GM12891 (cell line): ENCODE results near the gene TMEM132D.

Experiments
- DNase-seq: peaks from one replicate; pipeline ENCODE4 v3.0.0; 2011; ENCODE audit warnings: low spot score; ENCODE audit not compliant: insufficient read length
- FAIRE-seq: peaks from 2 replicates; lab custom pipeline; 2011; peaks lifted over from hg19 to GRCh38; lab: Jason Lieb, UNC
- PAX5 ChIP-seq: IDR thresholded peaks from 2 replicates; pipeline ENCODE4 v1.6.1; 2011; ENCODE audit warnings: low read length, moderate library complexity, mild to moderate bottlenecking; ENCODE audit not compliant: insufficient read depth, severe bottlenecking
- POLR2A ChIP-seq: IDR thresholded peaks from 2 replicates; pipeline ENCODE4 v1.6.1; 2011; ENCODE audit warnings: low read depth, low read length, control low read depth
- POLR2AphosphoS5 ChIP-seq: IDR thresholded peaks from 2 replicates; pipeline ENCODE4 v1.6.1; 2011; ENCODE audit warnings: low read depth, low read length, control low read depth
- POU2F2 ChIP-seq: IDR thresholded peaks from 2 replicates; pipeline ENCODE4 v1.6.1; 2011; ENCODE audit warnings: low read depth, mild to moderate bottlenecking, control low read depth, low read length, moderate library complexity
- SPI1 ChIP-seq: IDR thresholded peaks from 2 replicates; pipeline ENCODE4 v1.6.1; 2011; ENCODE audit warnings: low read depth, low read length, control low read depth
- TAF1 ChIP-seq: IDR thresholded peaks from 2 replicates; pipeline ENCODE4 v1.6.1; 2011; ENCODE audit warnings: low read depth, low read length, control low read depth

Gene TMEM132D

DNA sequence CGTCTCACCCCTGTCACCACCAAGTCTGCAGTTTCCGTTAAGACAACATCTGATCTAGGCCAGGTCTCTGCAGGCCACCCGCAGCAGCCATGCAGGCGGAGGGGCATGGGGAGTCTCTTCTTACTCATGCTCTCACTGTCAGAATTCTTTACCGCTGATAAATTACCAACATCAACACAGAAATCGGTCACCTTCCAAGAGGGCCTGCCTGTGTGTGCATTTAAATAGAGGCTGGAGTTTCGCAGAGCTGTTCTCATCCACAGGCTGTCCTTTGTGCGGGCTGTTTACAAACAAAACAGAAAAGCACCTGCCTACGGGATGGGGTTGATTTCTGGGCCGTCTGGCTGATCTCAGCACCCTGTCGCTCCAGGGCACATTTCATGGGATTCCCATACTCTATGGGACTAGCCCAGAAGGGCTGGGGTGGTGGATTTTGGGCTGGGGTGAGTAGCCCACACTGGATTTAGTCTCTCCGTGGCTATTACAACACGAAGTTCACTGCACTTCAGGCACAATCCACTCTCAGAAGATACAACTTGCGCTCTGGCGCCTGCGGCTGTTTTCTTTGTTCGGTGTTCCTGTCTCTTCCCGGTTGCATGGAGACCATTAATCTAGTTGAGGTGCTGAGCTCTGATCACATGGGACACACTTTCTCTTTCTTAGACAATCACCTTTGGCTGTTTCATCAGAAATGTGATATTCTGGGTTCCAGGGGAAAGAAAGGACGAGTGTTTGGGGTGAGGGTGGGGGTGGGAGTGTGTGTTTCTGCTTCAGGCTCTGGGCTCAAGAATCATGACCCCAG, 719.5 kb downstream of the TMEM132D start:
- FAIRE-seq (no peak), DNase-seq (no peak)
- TF ChIP-seq POLR2A (no peak), PAX5 (no peak), SPI1 (no peak), POU2F2 (no peak), POLR2AphosphoS5 (no peak), TAF1 (no peak)

DNA sequence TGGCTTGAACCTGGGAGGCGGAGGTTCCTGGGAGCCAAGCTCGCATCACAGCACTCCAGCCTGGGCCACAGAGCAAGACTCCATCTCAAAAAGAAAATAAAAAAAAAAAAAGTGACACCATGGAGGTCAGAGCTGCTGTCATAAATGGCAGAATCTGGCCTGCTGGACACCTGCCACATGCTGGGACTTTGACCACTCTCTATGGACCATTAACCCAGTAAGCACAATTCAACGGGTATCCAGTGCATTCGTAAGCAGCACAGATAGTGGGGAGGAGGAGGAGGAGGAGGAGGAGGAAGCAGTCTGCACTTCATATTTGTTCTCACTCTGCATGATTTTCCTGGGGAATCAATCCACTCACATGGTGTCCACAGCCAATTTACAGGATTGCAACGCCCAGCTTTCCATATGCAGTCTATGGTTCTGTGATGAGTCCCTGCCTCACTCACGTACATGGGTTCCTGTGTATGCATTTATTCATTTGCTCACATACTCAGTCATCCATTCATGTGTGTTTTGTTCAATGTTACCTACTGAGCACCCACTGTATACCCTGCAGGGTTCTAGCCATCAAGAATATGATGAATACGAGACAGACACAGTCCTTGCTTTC, 723.8 kb downstream of the TMEM132D start:
- DNase-seq (no peak), FAIRE-seq (no peak)
- TF ChIP-seq TAF1 (no peak), POU2F2 (no peak), POLR2AphosphoS5 (no peak), SPI1 (no peak), POLR2A (no peak), PAX5 (no peak)

DNA sequence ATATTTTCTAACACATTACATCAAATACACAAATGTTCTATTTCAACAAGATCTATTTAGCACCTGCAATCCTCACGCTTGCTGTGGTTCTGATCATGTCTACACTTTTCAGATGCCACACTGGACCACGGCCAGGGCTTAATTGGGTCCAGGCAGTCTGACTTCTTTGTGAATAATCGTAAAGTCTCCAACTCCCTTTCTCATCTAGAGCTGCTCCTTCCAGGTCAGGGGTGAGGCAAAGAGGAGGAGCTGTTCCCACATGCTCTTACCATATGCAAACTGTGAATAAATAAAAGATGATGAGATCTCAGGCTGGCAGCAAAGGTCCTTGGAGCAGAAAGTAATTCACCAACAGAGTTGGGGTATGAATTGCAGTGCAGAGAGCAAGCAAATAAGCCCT, 733.9 kb downstream of the TMEM132D start:
- DNase-seq (no peak), FAIRE-seq (no peak)
- no peak for TF ChIP-seq POLR2A
- no peak for TF ChIP-seq PAX5
- no peak for TF ChIP-seq POU2F2
- no peak for TF ChIP-seq SPI1
- no peak for TF ChIP-seq POLR2AphosphoS5
- TF ChIP-seq TAF1, result no peak

DNA sequence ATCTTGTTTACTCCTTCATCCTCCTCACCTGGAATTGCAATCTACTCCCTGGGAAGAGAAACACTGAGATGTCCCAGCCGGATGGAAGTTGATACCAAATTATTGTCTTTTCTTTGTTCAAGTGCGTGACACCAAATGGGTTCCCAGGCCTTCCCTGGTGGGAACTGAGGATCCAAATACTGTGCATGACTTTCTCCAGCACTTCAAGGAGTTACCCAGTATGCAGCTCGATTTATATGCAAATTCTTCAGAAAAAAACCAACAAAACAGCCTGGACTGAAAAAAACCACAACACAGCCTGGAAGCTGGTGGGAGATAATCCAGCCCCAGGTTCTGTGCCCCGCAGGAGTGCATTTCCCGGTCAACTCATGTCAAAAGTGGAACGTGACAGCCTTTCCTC, 740.0 kb downstream of the TMEM132D start:
- TF ChIP-seq POLR2AphosphoS5 (no peak), POU2F2 (no peak), PAX5 (no peak), SPI1 (no peak), TAF1 (no peak), POLR2A (no peak)
- DNase-seq, result no peak
- no peak for FAIRE-seq

DNA sequence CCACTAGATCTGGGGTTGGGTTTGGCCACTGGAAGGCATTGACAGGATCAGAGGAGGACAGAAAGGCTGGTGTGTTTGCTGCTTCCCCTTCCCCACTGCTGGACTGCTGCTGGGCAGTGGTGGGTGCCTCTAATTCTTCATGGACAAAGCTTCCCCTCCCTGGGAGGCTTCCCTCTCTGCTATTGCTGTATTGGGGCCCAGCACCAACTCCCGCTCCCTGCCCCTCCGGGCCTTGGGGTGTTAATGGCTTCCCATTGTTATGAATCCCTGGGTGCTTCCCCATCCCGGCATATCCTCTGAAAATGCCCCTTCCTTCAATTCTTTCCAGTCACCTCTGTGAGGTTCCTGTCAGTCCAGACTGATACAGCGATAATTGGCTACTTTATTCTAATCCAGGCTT, 740.4 kb downstream of the TMEM132D start:
- DNase-seq (no peak), FAIRE-seq (no peak)
- TF ChIP-seq POU2F2, result no peak
- TF ChIP-seq SPI1, result no peak
- no peak for TF ChIP-seq POLR2AphosphoS5
- no peak for TF ChIP-seq POLR2A
- no peak for TF ChIP-seq TAF1
- no peak for TF ChIP-seq PAX5

DNA sequence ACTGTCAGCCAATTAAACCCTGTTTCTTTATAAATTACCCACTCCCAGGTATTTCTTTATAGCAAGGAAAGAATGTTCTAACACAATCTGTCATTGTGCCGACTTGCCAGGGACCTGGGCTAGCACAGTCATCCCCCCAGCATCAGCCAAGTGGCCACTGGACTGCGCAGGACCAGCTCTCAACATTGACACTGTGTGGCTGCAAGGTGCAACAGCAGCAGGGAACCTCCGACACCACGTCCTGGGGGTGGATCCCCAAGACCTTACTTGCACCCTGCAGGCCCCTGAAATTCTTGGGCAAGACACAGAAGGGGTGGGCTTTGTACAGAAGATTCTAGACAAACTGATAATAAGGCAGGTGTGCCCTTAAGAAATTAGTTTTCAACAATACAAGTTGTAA, 741.0 kb downstream of the TMEM132D start:
- no peak for TF ChIP-seq TAF1
- TF ChIP-seq SPI1, result no peak
- TF ChIP-seq POU2F2, result no peak
- TF ChIP-seq POLR2AphosphoS5, result no peak
- TF ChIP-seq PAX5, result no peak
- TF ChIP-seq POLR2A, result no peak
- DNase-seq, result no peak
- no peak for FAIRE-seq

DNA sequence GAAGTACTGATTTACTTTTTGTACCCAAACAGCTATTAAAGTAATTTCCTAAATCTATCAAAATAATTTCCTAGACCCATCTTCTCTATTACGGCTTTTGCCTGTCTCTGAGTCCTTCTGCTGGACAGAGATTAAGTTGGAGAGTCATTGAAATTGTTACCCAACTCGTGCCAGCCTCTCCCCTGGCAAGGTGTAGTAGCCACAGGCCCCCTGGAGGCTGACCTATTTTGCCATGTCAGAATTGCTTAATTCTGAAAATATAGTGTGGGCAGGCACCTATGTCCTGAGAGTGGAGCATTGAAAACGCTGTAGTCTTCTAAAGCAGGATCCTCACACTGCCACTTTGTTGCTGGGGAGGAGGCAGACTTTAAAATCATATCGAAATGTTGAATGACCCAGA, 742.3 kb downstream of the TMEM132D start:
- DNase-seq (no peak), FAIRE-seq (no peak)
- TF ChIP-seq POLR2A (no peak), POLR2AphosphoS5 (no peak), TAF1 (no peak), SPI1 (no peak), PAX5 (no peak), POU2F2 (no peak)

DNA sequence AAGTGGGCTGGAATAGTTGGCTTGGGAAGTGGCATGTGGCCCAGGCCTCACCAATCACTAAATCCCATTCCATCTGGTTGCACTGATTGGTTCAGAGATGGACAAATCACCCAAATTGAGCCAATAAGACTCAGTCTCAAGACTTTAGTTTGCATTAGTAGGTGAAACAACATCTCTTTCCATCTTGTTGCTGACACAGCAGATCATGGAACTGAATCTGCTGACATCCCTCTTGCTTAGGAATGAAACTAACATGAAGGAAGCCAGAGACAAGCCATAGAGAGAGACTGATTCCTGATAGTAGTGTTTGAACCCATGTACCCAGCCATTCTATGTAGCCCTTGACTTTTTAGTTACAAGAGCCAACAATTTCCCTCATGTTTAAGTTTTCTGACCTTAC, 743.5 kb downstream of the TMEM132D start:
- no peak for FAIRE-seq
- TF ChIP-seq TAF1 (no peak), PAX5 (no peak), POU2F2 (no peak), POLR2AphosphoS5 (no peak), POLR2A (no peak), SPI1 (no peak)
- no peak for DNase-seq
